GM12878 (cell line): ENCODE results near the gene SIDT1. TPM values are rescaled to one million over a fixed set of nuclear protein-coding genes. Genes with fewer than 3 reads are reported as not detected.
A peak's percentile ranks its signal among the peaks of the same experiment; 100 is the strongest.

ENCODE experiments used
- ATAC-seq: fragments of 200-7000 bp; cut with Tn5 transposase; 3 replicates; pipeline ENCODE4 v1.9.1; 2020; ENCODE audit warnings: mild to moderate bottlenecking, moderate library complexity
- BruUV-seq: library from RNA; stranded (reverse); fragments of 400-500 nt; replicated peaks from 2 replicates; lab custom pipeline; 2021; lab: Mats Ljungman, UMichigan
- CTCF ChIA-PET: fragments of 300-600 bp; sonication (Branson Sonifier 250); formaldehyde crosslinking; extraction: SDS; loops from one replicate; lab custom pipeline; 2021; ENCODE audit warnings: inconsistent platforms; lab: Yijun Ruan, JAX
- POLR2A ChIA-PET: fragments of 350-600 bp; formaldehyde crosslinking; extraction: SDS; loops from one replicate; lab custom pipeline; 2021; ENCODE audit warnings: inconsistent platforms; lab: Charles Lee
- RAD21 ChIA-PET: fragments of 300-600 bp; sonication (Branson Sonifier 250); formaldehyde crosslinking; loops from one replicate; lab custom pipeline; 2023; ENCODE audit warnings: antibody characterized with exemption; ENCODE audit not compliant: unreplicated experiment; lab: Charles Lee
- SMC1A ChIA-PET: fragments of 300-600 bp; sonication (Branson Sonifier 250); formaldehyde crosslinking; loops from one replicate; lab custom pipeline; 2023; ENCODE audit not compliant: unreplicated experiment, uncharacterized antibody; lab: Charles Lee
- DNase-seq: peaks from one replicate; pipeline ENCODE4 v3.0.0-alpha.2; 2011; ENCODE audit warnings: low read depth, low spot score
- FAIRE-seq: peaks from 3 replicates; lab custom pipeline; 2011; peaks lifted over from hg19 to GRCh38; lab: Jason Lieb, UNC
- H2AFZ ChIP-seq: 2 replicates; pipeline ENCODE4 v1.6.0; 2011; ENCODE audit warnings: low read depth, low read length, control low read depth; ENCODE audit not compliant: control insufficient read depth
- H3K27ac ChIP-seq: 2 replicates; pipeline ENCODE4 v1.5.1; 2011; ENCODE audit warnings: control low read depth; ENCODE audit not compliant: control insufficient read depth, insufficient read depth
- H3K27me3 ChIP-seq, 2 experiments: replicated peaks in 1 of 2; 2 replicates each; pipeline versions ENCODE4 v1.6.0 to v1.6.1; 2011; ENCODE audit warnings: low read length in 1 of 2; ENCODE audit not compliant: control insufficient read depth in 2 of 2, insufficient read depth in 2 of 2
- H3K36me3 ChIP-seq, 2 experiments: 2 replicates each; pipeline ENCODE4 v1.5.1; 2011; ENCODE audit warnings: low read length in 1 of 2; ENCODE audit not compliant: control insufficient read depth in 2 of 2, insufficient read depth in 2 of 2
- H3K4me1 ChIP-seq: 2 replicates; pipeline ENCODE4 v1.6.1; 2011; ENCODE audit warnings: mild to moderate bottlenecking, low read length, moderate library complexity, mixed read lengths; ENCODE audit not compliant: control insufficient read depth, insufficient read depth
- H3K4me2 ChIP-seq: 2 replicates; pipeline ENCODE4 v1.6.0; 2011; ENCODE audit warnings: control low read depth; ENCODE audit not compliant: control insufficient read depth, insufficient read depth
- H3K4me3 ChIP-seq: fragments of 200-600 bp; sonication (generic); 2 replicates; pipeline ENCODE4 v1.5.1; 2016
- H3K79me2 ChIP-seq: 2 replicates; pipeline ENCODE4 v1.6.0; 2011; ENCODE audit warnings: low read length; ENCODE audit not compliant: control insufficient read depth, insufficient read depth
- H3K9ac ChIP-seq: 2 replicates; pipeline ENCODE4 v1.8.0; 2011; ENCODE audit warnings: low read length, control low read depth, mixed read lengths; ENCODE audit not compliant: control insufficient read depth, insufficient read depth
- H3K9me3 ChIP-seq: replicated peaks from 3 replicates; pipeline ENCODE4 v1.5.1; 2011; ENCODE audit warnings: mild to moderate bottlenecking, low read length; ENCODE audit not compliant: control insufficient read depth, insufficient read depth
- H4K20me1 ChIP-seq: 2 replicates; pipeline ENCODE4 v1.6.0; 2011; ENCODE audit not compliant: control insufficient read depth, insufficient read depth
- ELK1 ChIP-seq: IDR thresholded peaks from 2 replicates; pipeline ENCODE4 v1.6.1; 2012; ENCODE audit warnings: low read depth, low read length, improper control_type of control experiment
- GABPA ChIP-seq: IDR thresholded peaks from 2 replicates; pipeline ENCODE4 v1.6.1; 2014; ENCODE audit warnings: antibody characterized with exemption, low read depth, mild to moderate bottlenecking, inconsistent platforms
- NRF1 ChIP-seq: conservative IDR thresholded peaks from 2 replicates; pipeline ENCODE4 v1.6.1; 2011; ENCODE audit warnings: mild to moderate bottlenecking, low read depth, low read length, improper control_type of control experiment
- PAX8 ChIP-seq: fragments of 450-650 bp; IDR thresholded peaks from 2 replicates; pipeline ENCODE4 v1.6.1; 2017; ENCODE audit warnings: mild to moderate bottlenecking, moderate library complexity
- PKNOX1 ChIP-seq: fragments of 450-650 bp; IDR thresholded peaks from 2 replicates; pipeline ENCODE4 v1.6.1; 2016; ENCODE audit warnings: mild to moderate bottlenecking
- POLR2A ChIP-seq: IDR thresholded peaks from 2 replicates; pipeline ENCODE4 v1.6.1; 2011; ENCODE audit warnings: low read depth, mild to moderate bottlenecking, low read length
- RAD21 ChIP-seq: IDR thresholded peaks from 2 replicates; pipeline ENCODE4 v1.6.1; 2011; ENCODE audit warnings: mild to moderate bottlenecking, low read depth, low read length, moderate library complexity; ENCODE audit not compliant: insufficient read depth
- REST ChIP-seq: IDR thresholded peaks from 2 replicates; pipeline ENCODE4 v1.6.1; 2012; ENCODE audit warnings: mild to moderate bottlenecking, low read depth, low read length
- TCF7 ChIP-seq: IDR thresholded peaks from 2 replicates; pipeline ENCODE4 v1.6.1; 2014; ENCODE audit warnings: antibody characterized with exemption, borderline replicate concordance
- ZNF24 ChIP-seq: fragments of 450-650 bp; IDR thresholded peaks from 2 replicates; pipeline ENCODE4 v1.6.1; 2017; ENCODE audit warnings: antibody characterized with exemption, mild to moderate bottlenecking
- WGBS: methylation state at CpG from one replicate; pipeline ENCODE4 v1.1.6; 2016; ENCODE audit warnings: low lambda C conversion rate; ENCODE audit not compliant: insufficient replicate concordance, insufficient coverage; ENCODE audit errors: missing lambda C conversion rate; 5-methylcytosine and 5-hydroxymethylcytosine counted together
- in situ Hi-C: fragments of 300-500 bp; cut with MboI; formaldehyde crosslinking; loops from 9 replicates; pipeline ENCODE4 v1.14.3; 2018; ENCODE audit warnings: mixed read lengths
- intact Hi-C: fragments of 100-400 bp; cut with micrococcal nuclease; formaldehyde crosslinking; loops from one replicate; pipeline ENCODE4 v1.14.2; 2022; ENCODE audit not compliant: unreplicated experiment
- polyA plus RNA-seq, 11 experiments: library from polyadenylated mRNA; depleted of rRNA in 4 of 11; unstranded in 6 of 11; stranded (reverse) in 5 of 11; fragments of >200 nt; fragmentation: Nextera tagmentation in 4 of 11; fragmentation: Illumina TruSeq in 1 of 11; extraction: Ambion mirVana in 4 of 11; extraction: Trizol in 1 of 11; gene quantifications; 1 replicate in 1 of 11; 2 replicates in 10 of 11; pipeline versions ENCODE4 v1.2.1 to v1.2.3, GENCODE V29; 2011 to 2016; ENCODE audit warnings: inconsistent platforms in 2 of 11, missing spikeins in 2 of 11, low read depth in 1 of 11
- total RNA-seq, 4 experiments: library from RNA; depleted of rRNA in 3 of 4; stranded (reverse); fragments of >200 nt in 3 of 4; fragmentation: Illumina TruSeq in 1 of 4; extraction: Trizol in 1 of 4; gene quantifications; 2 replicates each; pipeline versions ENCODE4 v1.2.1 to v1.2.3, GENCODE V29; 2013 to 2021
- TF ChIP-seq, protein P1 (sequence below): fragments of 450-650 bp; IDR thresholded peaks from 2 replicates; pipeline ENCODE4 v1.6.1; 2017; ENCODE audit warnings: mild to moderate bottlenecking

The SIDT1 gene
- total and polyA plus RNA-seq, 10 of the 15 experiments (the other 5 are each of a cell fraction or from before 2014, with no cell fraction given) = 3.0 to 45.0 (median 26.6) TPM

DNA sequence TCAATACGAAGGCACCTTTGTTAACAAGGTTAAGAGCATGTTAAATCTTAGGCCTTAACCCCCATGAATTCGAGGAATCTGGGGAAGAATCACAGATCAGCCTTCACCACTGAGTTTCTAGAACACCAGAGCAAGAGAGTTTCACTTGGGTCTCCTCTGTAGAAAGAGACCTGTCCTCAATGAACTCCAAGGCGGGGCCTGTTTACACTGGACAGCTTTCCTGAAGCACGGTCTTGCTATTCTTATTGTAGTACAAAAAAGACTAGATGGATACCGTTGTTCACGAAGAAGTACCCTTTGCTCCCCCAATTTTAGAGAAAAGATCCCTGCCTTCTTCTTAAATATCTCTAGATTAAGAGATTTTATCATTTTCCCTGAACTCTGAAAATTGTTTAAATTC, 99.2 kb downstream of the SIDT1 start:
- POLR2A ChIA-PET = interaction anchor here (0.6 kb wide), 1 partner anchor 77 kb away, joined by 6 read pairs; no protein-coding TSS in a partner anchor
- Histone ChIP-seq H3K4me1 (peaks cover 8% of the 10 kb centered on the region), H3K9ac (no peak overlapping the region), H3K4me2 (no peak overlapping the region), H4K20me1 (no peaks in the 10 kb centered on the region), H3K79me2 (no peaks in the 10 kb centered on the region), H3K27me3 (no peaks in the 10 kb centered on the region), H3K9me3 (no peaks in the 10 kb centered on the region), H3K27ac (no peak overlapping the region), H2AFZ (no peak overlapping the region), H3K36me3 (peaks cover 9 to 20% of the 10 kb centered on the region in 2 experiments; a peak in 3 of 4 replicates), H3K4me3 (no peak overlapping the region)
- SMC1A ChIA-PET = no interaction called here
- TF ChIP-seq PKNOX1 (no peak), NRF1 (no peak), REST (no peak), RAD21 (no peak), POLR2A (no peak), ZNF24 (no peak), ELK1 (no peak), TCF7 (no peak), PAX8 (no peak), GABPA (no peak)
- TF ChIP-seq, protein P1, sequence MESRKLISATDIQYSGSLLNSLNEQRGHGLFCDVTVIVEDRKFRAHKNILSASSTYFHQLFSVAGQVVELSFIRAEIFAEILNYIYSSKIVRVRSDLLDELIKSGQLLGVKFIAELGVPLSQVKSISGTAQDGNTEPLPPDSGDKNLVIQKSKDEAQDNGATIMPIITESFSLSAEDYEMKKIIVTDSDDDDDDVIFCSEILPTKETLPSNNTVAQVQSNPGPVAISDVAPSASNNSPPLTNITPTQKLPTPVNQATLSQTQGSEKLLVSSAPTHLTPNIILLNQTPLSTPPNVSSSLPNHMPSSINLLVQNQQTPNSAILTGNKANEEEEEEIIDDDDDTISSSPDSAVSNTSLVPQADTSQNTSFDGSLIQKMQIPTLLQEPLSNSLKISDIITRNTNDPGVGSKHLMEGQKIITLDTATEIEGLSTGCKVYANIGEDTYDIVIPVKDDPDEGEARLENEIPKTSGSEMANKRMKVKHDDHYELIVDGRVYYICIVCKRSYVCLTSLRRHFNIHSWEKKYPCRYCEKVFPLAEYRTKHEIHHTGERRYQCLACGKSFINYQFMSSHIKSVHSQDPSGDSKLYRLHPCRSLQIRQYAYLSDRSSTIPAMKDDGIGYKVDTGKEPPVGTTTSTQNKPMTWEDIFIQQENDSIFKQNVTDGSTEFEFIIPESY = no peak
- CTCF ChIA-PET = no interaction called here
- FAIRE-seq (peak; percentile 18), ATAC-seq (no peak), DNase-seq (no peak)
- no TSS peak for BruUV-seq
- intact Hi-C loops = no loop called here
- RAD21 ChIA-PET = interaction anchor here (0.8 kb wide), 1 partner anchor 110 kb away, joined by 5 read pairs; no protein-coding TSS in a partner anchor
- in situ Hi-C loops = no loop called here
- 95% methylated on average over 6 of the region's 6 CpGs for WGBS
